Epidermal melanocyte (primary cell): Measurements from ENCODE around the gene ALOX5.
"Not testable (repeated sequence)": the region's sequence is repeated elsewhere in the genome, so short reads cannot be mapped to it uniquely, and the experiment has no call there.

Experiments used
- DNase-seq: peaks from one replicate; pipeline ENCODE4 v3.0.0; 2011; ENCODE audit warnings: low spot score; ENCODE audit not compliant: insufficient read length

Gene ALOX5

DNA sequence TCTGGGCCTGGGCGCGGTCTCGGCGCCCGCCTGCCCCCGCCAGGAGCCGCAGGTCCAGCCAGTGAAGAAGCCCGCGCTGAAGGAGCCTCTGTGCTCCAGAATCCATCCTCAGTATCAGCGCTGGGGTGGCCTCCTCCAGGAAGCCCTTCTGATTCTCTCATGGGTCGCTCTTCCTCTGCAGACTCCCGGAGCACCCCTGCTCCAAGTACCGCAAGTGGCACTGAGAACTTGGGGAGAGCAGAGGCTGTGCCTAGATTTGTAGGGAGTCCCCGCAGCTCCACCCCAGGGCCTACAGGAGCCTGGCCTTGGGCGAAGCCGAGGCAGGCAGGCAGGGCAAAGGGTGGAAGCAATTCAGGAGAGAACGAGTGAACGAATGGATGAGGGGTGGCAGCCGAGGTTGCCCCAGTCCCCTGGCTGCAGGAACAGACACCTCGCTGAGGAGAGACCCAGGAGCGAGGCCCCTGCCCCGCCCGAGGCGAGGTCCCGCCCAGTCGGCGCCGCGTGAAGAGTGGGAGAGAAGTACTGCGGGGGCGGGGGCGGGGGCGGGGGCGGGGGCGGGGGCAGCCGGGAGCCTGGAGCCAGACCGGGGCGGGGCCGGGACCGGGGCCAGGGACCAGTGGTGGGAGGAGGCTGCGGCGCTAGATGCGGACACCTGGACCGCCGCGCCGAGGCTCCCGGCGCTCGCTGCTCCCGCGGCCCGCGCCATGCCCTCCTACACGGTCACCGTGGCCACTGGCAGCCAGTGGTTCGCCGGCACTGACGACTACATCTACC, at the start of gene ALOX5:
TSS of gene ALOX5 (plus strand) at position 641 of the 774 bp plus-strand sequence. CDS start at position 705, 64 bp downstream.
- no peak for DNase-seq

DNA sequence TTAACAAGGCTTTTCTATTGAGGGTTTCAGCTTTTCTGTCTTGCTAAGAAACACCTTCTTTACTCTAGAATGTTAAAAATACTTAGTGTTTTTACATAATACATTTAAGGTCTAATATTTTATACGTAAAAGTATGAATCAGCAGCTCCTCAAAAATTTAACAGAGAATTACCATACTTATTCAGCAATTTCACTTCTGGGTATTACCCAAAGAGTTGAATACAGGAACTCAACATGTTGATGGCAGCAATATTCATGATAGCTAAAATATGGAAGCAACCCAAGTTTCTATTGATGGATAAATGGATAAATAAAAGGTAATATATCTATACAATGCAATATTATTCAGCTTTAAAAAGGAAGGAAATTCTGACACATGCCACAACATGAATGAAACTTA, 48.9 kb upstream of the ALOX5 start:
- no peak for DNase-seq

DNA sequence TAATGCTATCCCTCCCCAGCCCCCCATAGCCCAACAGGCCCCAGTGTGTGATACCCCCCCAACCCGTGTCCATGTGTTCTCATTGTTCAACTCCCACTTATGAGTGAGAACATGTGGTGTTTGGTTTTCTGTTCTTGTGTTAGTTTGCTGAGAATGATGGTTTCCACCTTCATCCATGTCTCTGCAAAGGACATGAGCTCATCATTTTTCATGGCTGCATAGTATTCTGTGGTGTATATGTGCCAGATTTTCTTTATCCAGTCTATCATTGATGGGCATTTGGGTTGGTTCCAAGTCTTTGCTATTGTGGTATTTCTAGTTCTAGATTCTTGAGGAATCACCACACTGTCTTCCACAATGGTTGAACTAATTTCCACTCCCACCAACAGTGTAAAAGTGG, 47.2 kb upstream of the ALOX5 start:
- DNase-seq, result not testable (repeated sequence)

DNA sequence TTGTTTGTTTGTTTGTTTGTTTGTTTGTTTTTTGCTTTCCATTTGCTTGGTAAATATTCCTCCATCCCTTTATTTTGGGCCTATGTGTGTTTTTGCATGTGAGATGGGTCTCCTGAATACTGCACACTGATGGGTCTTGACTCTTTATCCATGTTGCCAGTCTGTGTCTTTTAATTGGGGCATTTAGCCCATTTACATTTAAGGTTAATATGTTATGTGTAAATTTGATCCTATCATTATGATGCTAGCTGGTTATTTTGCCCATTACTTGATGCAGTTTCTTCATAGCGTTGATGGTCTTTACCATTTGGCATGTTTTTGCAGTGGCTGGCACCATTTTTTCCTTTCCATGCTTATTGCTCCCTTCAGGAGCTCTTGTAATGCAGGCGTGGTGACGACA, 42.2 kb upstream of the ALOX5 start:
- not testable (repeated sequence) for DNase-seq

DNA sequence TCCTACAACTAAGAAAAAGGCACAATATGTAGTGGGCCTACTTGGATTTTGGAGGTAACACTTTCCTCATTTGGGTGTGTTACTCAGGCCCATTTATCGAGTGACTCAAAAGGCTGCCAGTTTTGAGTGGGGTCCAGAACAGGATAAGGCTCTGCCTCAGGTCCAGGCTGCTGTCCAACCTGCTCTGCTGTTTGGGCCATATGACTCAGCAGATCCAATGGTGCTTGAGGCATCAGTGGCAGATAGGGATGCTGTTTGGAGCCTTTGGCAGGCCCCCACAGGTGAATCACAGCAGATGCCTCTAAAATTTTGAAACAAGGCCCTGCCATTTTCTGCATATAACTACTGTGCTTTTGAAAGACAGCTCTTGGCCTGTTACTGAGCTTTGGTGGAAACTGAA, 34.1 kb upstream of the ALOX5 start:
- DNase-seq, result no peak

DNA sequence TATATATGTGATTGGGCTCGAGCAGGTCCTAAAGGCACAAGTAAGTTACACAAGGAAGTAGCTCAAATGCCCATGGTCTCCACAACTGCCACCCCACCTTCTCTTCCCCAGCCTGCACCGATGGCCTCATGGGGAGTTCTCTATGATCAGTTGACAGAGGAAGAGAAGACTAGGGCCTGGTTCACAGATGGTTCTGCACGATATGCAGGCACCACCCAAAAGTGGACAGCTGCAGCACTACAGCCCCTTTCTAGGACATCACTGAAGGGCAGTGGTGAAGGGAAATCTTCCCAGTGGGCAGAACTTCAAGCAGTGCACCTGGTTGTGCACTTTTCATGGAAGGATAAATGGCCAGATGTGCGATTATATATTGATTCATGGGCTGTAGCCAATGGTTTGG, 33.6 kb upstream of the ALOX5 start:
- DNase-seq, result not testable (repeated sequence)

DNA sequence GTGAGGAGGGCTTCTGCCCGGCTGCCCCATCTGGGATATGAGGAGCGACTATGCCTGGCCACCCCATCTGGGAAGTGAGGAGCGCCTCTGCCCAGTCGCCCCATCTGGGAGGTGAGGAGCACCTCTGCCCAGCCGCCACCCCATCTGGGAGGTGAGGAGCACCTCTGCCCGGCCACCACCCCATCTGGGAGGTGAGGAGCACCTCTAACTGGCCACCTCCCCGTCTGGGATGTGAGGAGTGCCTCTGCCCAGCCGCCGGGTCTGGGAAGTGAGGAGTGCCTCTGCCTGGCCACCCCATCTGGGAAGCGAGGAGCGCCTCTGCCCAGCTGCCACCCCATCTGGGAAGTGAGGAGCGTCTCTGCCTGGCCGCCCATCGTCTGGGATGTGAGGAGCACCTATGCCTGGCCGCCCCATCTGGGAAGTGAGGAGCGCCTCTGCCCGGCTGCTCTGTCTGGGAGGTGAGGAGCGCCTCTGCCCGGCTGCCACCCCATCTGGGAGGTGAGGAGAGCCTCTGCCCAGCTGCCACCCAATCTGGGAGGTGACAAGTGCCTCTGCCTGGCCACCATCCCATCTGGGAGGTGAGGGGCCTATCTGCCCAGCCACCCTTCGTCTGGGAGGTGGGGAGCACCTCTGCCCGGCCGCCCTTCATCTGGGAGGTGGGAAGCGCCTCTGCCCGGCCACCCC, 27.2 kb upstream of the ALOX5 start:
- not testable (repeated sequence) for DNase-seq

DNA sequence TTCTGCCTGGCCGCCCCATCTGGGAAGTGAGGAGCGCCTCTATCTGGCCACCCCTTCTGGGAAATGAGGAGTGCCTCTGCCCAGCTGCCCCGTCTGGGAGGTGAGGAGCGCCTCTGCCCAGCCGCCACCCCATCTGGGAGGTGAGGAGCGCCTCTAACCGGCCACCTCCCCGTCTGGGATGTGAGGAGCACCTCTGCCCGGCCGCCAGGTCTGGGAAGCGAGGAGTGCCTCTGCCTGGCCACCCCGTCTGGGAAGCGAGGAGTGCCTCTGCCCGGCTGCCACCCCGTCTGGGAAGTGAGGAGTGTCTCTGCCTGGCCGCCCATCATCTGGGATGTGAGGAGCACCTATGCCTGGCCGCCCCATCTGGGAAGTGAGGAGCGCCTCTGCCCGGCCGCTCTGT, 26.6 kb upstream of the ALOX5 start:
- DNase-seq, result not testable (repeated sequence)

DNA sequence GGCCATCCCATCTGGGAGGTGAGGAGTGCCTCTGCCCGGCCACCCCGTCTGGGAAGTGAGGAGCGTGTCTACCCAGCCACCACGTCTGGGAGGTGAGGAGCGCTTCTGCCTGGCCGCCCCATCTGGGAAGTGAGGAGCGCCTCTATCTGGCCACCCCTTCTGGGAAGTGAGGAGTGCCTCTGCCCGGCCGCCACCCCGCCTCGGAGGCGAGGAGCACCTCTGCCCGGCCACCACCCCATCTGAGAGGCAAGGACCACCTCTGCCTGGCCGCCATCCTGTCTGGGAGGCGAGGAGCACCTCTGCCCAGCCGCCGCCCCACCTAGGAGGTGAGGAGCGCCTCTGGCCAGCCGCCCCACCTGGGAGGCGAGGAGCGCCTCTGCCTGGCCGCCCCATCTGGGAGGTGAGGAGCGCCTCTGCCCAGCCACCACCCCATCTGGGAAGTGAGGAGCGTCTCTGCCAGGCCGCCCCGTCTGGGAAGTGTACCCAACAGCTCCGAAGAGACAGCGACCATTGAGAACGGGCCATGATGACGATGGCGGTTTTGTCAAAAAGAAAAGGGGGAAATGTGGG, 25.7 kb upstream of the ALOX5 start:
- not testable (repeated sequence) for DNase-seq

DNA sequence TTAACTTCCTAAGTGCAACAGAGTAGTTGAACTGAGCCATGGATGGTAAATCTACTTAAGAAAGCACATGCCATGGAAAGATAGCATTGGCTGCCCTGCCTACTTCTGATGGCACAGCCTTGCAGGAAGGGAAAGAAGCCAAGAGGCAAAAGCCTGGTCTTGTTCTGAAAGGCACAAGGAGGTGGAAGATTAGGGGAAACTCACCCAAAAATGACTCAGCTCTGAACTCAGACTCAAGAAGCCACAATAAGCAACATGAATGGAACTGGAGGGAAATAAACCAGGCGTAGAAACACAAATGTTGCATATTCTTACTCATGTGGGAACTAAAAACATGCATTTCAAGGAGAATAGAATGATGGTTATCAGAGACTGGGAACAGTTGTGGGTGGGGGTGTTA, 20.8 kb upstream of the ALOX5 start:
- no peak for DNase-seq

DNA sequence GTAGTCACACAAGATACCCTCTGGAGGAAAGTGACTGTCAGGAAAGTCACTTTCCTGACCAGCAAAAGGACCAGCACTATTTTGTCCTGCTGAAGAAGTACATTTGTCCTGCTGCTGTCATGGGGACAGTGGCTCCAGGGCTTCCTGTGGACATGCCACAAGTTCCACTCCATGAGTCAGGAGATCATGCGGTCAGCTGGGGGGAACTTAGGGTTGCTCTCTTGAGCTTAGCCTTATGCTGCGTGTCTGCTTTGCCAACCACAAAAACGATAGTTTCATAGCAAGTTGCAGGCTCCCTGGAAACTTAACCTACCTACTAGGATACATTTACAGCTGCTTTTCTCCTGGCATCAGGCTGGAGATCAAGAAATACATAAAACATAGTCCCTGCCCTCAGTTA, 19.8 kb upstream of the ALOX5 start:
- DNase-seq, result no peak

DNA sequence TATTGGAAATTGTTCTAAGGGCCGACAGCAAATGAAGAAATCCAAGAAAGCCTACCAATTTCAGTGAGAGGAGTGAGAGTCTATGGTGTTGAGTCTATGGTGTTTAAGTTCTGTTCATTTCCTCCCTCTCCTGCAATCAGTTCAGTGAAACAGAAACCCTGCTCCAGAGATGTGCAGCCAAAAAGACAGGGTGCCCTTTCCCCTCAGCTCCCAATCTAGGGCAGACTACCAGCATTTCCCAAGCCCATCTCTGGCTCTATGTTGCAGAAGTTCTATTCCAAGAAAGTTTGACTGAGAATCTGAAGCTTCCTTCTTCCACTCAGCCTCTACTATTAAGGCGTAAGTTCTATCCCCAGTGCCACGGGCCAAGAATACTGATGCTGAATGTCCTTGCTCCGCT, 18.5 kb upstream of the ALOX5 start:
- DNase-seq, result no peak

DNA sequence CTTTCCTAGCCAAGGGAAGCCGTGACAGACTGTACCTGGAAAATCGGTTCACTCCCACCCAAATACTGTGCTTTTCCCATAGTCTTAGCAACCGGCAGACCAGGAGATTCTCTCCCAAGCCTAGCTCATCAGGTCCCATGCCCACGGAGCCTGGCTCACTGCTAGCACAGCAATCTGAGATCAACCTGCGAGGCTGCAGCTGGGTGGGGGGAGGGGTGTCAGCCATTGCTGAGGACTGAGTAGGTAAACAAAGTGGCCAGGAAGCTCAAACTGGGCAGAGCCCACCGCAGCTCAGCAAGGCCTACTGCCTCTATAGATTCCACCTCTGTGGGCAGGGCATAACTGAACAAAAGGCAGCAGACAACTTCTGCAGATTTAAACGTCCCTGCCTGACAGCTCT, 15.1 kb upstream of the ALOX5 start:
- DNase-seq, result not testable (repeated sequence)

DNA sequence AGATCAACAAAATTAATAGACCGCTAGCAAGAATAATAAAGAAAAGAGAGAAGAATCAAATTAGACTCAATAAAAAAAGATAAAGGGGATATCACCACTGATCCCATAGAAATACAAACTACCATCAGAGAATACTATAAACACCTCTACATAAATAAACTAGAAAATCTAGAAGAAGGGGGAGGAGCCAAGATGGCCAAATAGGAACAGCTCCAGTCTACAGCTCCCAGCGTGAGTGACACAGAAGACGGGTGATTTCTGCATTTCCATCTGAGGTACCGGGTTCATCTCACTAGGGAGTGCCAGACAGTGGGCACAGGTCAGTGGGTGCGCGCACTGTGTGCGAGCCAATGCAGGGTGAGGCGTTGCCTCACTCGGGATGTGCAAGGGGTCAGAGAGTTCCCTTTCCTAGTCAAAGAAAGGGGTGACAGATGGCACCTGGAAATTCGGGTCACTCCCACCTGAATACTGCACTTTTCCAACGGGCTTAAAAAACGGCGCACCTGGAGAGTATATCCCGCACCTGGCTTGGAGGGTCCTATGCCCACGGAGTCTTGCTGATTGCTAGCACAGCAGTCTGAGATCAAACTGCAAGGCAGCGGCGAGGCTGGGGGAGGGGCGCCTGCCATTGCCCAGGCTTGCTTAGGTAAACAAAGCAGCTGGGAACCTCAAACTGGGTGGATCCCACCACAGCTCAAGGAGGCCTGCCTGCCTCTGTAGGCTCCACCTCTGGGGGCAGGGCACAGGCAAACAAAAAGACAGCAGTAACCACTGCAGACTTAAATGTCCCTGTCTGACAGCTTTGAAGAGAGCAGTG, 11.8 kb upstream of the ALOX5 start:
- DNase-seq, result not testable (repeated sequence)

DNA sequence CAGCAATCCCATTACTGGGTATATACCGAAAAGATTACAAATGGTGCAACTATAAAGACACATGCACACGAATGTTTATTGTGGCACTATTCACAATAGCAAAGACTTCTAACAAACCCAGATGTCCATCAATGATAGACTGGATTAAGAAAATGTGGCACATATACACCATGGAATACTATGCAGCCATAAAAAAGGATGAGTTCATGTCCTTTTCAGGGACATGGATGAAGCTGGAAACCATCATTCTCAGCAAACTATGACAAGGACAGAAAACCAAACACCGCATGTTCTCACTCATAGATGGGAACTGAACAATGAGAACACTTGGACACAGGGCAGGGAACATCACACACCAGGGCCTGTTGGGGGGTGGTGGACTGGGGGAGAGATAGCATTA, 6.4 kb upstream of the ALOX5 start:
- not testable (repeated sequence) for DNase-seq

DNA sequence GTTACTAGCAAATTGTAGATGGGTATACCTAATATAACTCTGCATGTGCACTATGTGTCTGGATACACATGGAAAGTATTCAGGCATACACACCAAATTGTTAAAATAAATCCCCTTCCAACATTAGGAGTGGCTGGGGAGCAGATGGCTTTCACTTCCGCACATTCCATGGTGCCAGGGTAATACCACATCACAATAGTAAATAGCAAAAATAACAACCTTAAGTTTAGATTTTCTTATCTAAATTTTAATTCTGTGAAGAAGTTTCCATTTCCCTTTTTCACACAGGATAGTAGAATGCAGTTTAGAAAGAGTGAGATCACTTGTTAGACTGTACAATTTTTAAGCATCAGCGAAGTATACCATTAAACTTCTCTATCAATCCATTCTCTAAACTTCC, 5.8 kb upstream of the ALOX5 start:
- no peak for DNase-seq

DNA sequence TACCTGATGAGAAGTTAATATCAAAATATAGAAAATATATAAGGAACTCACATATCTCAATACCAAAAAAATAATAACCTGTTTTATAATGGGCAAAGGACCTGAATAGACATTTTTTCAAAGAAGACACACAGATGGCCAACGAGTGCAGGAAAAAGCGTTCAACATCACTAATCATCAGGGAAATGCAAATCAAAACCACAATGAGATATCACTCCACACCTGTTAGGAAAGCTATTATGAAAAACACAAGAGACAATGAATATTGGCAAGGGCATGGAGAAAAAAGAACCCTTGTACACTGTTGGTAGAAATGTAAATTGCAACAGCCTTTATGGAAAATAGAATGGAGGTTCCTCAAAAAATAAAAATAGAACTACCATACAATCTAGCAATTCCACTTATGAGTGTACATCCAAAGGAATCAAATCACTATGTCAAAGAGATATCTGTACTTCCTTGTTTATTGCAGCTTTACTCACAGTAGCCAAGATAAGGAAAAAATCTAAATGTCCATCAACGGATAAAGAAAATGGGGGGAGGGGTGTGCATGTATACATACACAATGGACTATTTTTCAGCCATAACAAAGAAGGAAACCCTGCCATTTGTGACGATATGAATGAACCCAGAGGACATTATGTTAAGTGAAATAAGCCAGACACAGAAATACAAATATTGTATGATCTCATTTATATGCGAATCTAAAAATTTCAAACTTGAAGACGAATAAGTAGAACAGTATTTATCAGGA, 3.6 kb upstream of the ALOX5 start:
- no peak for DNase-seq

DNA sequence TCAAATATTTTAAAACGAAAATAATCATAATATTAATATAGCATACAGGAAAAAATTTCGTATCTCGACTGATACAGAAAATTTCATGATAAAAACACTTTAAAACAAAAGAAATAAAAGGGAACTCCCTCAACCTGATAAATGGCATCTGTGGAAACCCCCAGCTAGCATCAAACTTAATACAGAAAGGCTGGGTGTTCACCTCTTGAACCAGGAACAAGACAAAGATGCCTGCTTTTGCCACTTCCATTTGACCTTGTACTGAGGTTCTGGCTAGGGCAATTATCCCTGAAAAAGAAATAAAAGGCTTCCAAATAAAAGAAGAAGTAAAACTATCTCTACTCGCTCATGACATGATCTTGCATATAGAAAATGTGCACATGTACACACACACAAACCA, 2.5 kb upstream of the ALOX5 start:
- no peak for DNase-seq

DNA sequence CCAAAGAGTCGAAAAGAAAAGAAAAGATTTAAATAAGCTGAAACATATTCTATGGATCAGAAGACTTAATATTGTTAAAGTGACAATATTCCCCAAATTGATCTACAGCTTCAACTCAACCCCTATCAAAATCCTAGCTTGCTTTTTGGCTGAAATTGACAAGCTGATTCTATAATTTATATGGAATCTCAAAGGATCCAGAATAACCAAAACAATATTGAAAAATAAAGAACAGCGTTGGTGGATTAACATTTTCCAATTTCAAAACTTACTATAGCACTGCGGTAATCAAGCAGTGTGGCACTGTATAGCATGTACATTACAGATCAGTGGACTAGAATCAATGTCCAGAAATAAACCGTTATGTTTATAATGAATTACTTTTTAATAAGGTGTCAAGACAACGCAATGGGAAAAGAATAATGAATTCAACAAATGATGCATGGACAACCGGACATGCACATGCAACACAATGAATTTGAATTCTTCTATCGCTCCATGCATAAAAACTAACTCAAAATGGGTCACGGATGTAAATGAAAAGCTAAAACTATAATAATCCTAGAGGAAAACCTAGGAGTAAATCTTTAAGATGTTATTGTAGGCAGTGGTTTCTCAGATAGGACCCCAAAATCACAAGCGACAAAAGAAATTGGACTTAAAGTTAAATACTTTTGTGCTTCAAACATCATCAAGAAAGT, 1.6 kb upstream of the ALOX5 start:
- no peak for DNase-seq

DNA sequence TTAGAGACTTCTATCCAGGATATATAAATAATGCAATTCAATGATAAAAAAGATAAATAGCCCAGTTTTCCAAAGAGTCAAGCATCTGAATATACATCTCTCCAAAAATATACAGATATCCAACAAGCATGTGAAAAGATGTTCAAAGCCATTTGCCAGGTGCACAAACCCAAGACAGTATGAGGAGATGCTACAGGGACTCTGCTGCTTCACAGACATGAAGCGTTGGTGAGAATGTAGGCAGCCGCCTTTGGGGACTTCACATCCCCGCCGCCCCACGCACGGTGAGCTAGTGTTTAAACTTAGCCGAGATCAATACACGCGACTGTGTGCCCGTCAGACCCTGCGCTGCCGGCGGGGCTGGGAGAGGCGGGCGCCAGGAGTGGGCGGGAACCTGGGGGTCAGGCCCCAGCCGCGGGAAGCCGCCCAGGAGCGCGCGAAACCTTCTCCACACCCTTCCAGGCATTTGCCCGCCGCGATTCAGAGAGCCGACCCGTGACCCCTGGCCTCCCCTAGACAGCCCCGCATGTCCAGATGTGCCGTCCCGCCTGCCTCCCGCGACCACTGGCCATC, 927 bp upstream of the ALOX5 start:
- no peak for DNase-seq
